Right lobe of liver (tissue), 4 donors: ENCODE measurements around the gene MANSC4.

Experiments used
- POLR2A ChIP-seq: fragments of 450-650 bp; IDR thresholded peaks from one replicate; pipeline ENCODE4 v1.6.1; 2017; ENCODE audit warnings: antibody characterized with exemption, mild to moderate bottlenecking
- TF ChIP-seq, protein P1 (sequence below), 4 donors: fragments of 200-600 bp in 3 of 4; fragments of 450-650 bp in 1 of 4; IDR thresholded peaks; one replicate each; pipeline versions ENCODE4 v1.5.1 to v1.8.0; 2016 to 2022; ENCODE audit warnings: antibody characterized with exemption in 4 of 4, mild to moderate bottlenecking in 2 of 4
- donor health status: DM: no; HTN: no; CAD: no.
- donor health status: DM: no; HTN: no; CAD: no.
- donor health status: DM: no; HTN: yes; CAD: no.

DNA sequence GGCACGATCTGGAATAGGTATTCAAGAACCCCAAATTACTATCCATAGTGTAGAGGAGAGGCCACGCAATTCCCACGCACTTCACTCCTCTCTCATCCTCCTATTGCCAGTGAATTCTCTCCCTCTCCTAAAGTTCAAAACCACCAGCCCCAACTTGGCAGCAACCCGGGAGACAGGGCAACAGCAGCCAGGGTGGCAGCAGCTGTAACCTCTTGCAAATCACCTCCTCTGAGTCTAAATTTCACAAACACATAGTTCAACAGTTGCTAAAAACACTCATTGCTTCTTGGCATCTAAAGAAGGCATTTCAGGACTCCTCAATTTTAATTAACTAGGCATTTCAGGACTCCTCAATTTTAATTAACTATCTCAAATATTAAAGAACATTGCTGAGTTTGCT, 37.7 kb upstream of the MANSC4 start:
- TF ChIP-seq, protein P1, sequence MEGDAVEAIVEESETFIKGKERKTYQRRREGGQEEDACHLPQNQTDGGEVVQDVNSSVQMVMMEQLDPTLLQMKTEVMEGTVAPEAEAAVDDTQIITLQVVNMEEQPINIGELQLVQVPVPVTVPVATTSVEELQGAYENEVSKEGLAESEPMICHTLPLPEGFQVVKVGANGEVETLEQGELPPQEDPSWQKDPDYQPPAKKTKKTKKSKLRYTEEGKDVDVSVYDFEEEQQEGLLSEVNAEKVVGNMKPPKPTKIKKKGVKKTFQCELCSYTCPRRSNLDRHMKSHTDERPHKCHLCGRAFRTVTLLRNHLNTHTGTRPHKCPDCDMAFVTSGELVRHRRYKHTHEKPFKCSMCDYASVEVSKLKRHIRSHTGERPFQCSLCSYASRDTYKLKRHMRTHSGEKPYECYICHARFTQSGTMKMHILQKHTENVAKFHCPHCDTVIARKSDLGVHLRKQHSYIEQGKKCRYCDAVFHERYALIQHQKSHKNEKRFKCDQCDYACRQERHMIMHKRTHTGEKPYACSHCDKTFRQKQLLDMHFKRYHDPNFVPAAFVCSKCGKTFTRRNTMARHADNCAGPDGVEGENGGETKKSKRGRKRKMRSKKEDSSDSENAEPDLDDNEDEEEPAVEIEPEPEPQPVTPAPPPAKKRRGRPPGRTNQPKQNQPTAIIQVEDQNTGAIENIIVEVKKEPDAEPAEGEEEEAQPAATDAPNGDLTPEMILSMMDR (IDR thresholded peaks at IDR 0.05): no peak
- TF ChIP-seq POLR2A: no peak
